Upper lobe of left lung (tissue), 6 donors: ENCODE results near the gene C2. TPM values are rescaled to one million over a fixed set of nuclear protein-coding genes. Genes with fewer than 3 reads are reported as not detected.

Experiments used
- ATAC-seq, 2 donors: fragments of 200-7000 bp; cut with Tn5 transposase; one replicate each; pipeline ENCODE4 v1.9.1; 2022; ENCODE audit warnings: mild to moderate bottlenecking in 2 of 2, moderate library complexity in 2 of 2; ENCODE audit not compliant: low FRiP score in 2 of 2
- DNase-seq, 2 donors: peaks; one replicate each; pipeline ENCODE4 v3.0.0-alpha.2; 2019 to 2020
- H3K27ac ChIP-seq, 4 donors: fragments of 200-600 bp; sonication (generic); one replicate each; pipeline ENCODE4 v1.5.1; 2016 to 2019
- H3K27me3 ChIP-seq, 4 donors: fragments of 200-600 bp; sonication (generic); one replicate each; pipeline ENCODE4 v1.5.1; 2017 to 2019
- H3K36me3 ChIP-seq, 4 donors: fragments of 200-600 bp; sonication (generic); one replicate each; pipeline ENCODE4 v1.5.1; 2016 to 2019
- H3K4me1 ChIP-seq, 4 donors: fragments of 200-600 bp; sonication (generic); one replicate each; pipeline ENCODE4 v1.5.1; 2018 to 2019
- H3K4me3 ChIP-seq, 4 donors: fragments of 200-600 bp; sonication (generic); one replicate each; pipeline ENCODE4 v1.5.1; 2017 to 2019; ENCODE audit warnings: mild to moderate bottlenecking in 2 of 4, moderate library complexity in 1 of 4
- H3K9me3 ChIP-seq, 4 donors: fragments of 200-600 bp; sonication (generic); one replicate each; pipeline ENCODE4 v1.5.1; 2018 to 2019
- CTCF ChIP-seq, 6 experiments: fragments of 450-650 bp in 4 of 6; fragments of 200-600 bp in 2 of 6; sonication (generic) in 2 of 6; IDR thresholded peaks; one replicate each; pipeline ENCODE4 v1.5.1; 2016 to 2019; ENCODE audit warnings: antibody characterized with exemption in 6 of 6
- EP300 ChIP-seq, 4 donors: sonication (generic); formaldehyde crosslinking; IDR thresholded peaks; one replicate each; pipeline ENCODE4 v1.5.1; 2017; ENCODE audit warnings: antibody characterized with exemption in 4 of 4, control low read depth in 2 of 4
- POLR2A ChIP-seq, 4 donors: fragments of 450-650 bp; IDR thresholded peaks; one replicate each; pipeline ENCODE4 v1.5.1; 2016 to 2017; ENCODE audit warnings: antibody characterized with exemption in 4 of 4, mild to moderate bottlenecking in 2 of 4
- POLR2AphosphoS5 ChIP-seq, 2 donors: sonication (generic); formaldehyde crosslinking; IDR thresholded peaks; one replicate each; pipeline ENCODE4 v1.5.1; 2017; ENCODE audit warnings: antibody characterized with exemption in 2 of 2
- WGBS, 2 donors: methylation state at CpG; one replicate each; pipeline ENCODE4 v1.1.5; 2017 to 2018; 5-methylcytosine and 5-hydroxymethylcytosine counted together
- total RNA-seq, 6 donors: library from RNA; depleted of rRNA in 4 of 6; stranded (reverse); fragments of >200 nt in 4 of 6; gene quantifications; one replicate each; pipeline versions ENCODE4 v1.1.0 to v1.2.1, GENCODE V29; 2016 to 2021
- donor health status: DM: no; HTN: no; CAD: no; lungs with moderate emphysema.
- donor health status: DM: no; HTN: yes; CAD: no; lungs with severe emphysema.

The C2 gene
- total RNA-seq, 6 donors from 2014 or later = 119 to 322 (median 233) TPM

DNA sequence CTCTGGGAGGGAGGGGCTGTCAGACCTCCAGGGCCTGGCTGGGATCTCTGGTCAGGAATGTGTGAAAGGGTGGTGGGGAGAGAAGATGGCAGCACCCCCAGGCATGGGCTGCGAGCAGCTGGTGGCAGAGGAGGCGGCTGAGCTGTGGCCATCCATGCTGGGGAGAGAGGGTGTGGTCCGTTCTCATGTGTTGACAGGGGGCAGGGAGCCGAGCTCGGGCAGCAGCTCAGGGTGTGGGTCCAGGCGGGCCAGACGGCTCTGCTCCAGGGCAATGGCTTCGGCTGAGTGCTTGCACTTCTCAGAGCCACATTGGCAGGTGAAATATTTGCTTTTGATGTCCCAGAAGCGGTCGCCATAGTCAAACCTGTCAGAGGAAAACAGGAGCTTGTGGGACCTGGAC lies 47.6 kb upstream of the C2 start:
- WGBS, 2 donors = 79 to 80% methylated on average over 3 to 10 of the region's 10 CpGs
- H3K27ac ChIP-seq = peak overlapping the region in 1 of 4 donors; percentile 78
- H3K9me3 ChIP-seq = no peaks in the 10 kb centered on the region
- no peak for ATAC-seq
- H3K4me3 ChIP-seq = no peak overlapping the region
- TF ChIP-seq POLR2A (IDR thresholded peaks at IDR 0.05) (no peak), EP300 (IDR thresholded peaks at IDR 0.05) (no peak), POLR2AphosphoS5 (IDR thresholded peaks at IDR 0.05) (no peak), CTCF (IDR thresholded peaks at IDR 0.05) (no peak)
- H3K27me3 ChIP-seq = no peaks in the 10 kb centered on the region
- H3K36me3 ChIP-seq = peaks cover 17 to 55% (median 52%) of the 10 kb centered on the region in 4 donors
- DNase-seq = no peak
- peaks cover 0 to 15% (median 10%) of the 10 kb centered on the region in 4 donors for H3K4me1 ChIP-seq

DNA sequence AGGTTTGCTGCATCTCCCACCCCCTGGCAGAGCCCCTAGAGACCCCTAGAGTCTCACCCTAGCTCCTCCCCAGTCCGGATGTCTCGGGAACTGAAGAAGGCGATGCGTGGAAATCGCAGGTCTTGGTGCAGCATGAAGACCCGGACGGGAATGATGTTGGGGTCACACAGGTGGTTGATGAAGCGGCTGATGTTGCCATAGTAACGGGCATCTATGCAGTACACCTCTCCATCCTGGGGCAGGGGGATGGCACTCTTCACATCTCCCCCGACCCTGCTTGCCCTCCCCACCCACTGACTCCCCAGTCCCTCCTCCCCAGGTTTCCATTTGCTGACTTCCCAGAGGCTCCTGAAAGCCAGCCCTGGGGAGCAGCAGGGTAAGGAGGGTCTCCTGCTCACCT lies 46.9 kb upstream of the C2 start:
- WGBS, 2 donors = 92 to 96% methylated on average over 8 to 10 of the region's 10 CpGs
- H3K9me3 ChIP-seq = no peaks in the 10 kb centered on the region
- DNase-seq = no peak
- H3K36me3 ChIP-seq = peaks cover 17 to 62% (median 56%) of the 10 kb centered on the region in 4 donors
- H3K4me1 ChIP-seq = peaks cover 0 to 15% (median 10%) of the 10 kb centered on the region in 4 donors
- H3K27ac ChIP-seq = no peak overlapping the region
- TF ChIP-seq POLR2A (IDR thresholded peaks at IDR 0.05) (no peak), EP300 (IDR thresholded peaks at IDR 0.05) (no peak), CTCF (IDR thresholded peaks at IDR 0.05) (no peak), POLR2AphosphoS5 (IDR thresholded peaks at IDR 0.05) (no peak)
- ATAC-seq = no peak
- no peak overlapping the region for H3K4me3 ChIP-seq
- H3K27me3 ChIP-seq = no peaks in the 10 kb centered on the region

GRCh38 chr6:31881136-31881859 lies 46.2 kb upstream of the C2 start:
- 86 to 91% methylated on average over 9 of the region's 9 CpGs for WGBS, 2 donors
- no peaks in the 10 kb centered on the region for H3K9me3 ChIP-seq
- peaks cover 18 to 68% (median 60%) of the 10 kb centered on the region in 4 donors for H3K36me3 ChIP-seq
- DNase-seq = no peak
- H3K4me3 ChIP-seq = no peak overlapping the region
- H3K4me1 ChIP-seq = peaks cover 0 to 15% (median 10%) of the 10 kb centered on the region in 4 donors
- no peak for ATAC-seq
- H3K27ac ChIP-seq = no peak overlapping the region
- no peaks in the 10 kb centered on the region for H3K27me3 ChIP-seq
- TF ChIP-seq POLR2AphosphoS5 (IDR thresholded peaks at IDR 0.05) (no peak), EP300 (IDR thresholded peaks at IDR 0.05) (no peak), POLR2A (IDR thresholded peaks at IDR 0.05) (no peak), CTCF (IDR thresholded peaks at IDR 0.05) (no peak)

GRCh38 chr6:31882344-31882743 lies 45.2 kb upstream of the C2 start:
- H3K27ac ChIP-seq = no peak overlapping the region
- peaks cover 29 to 79% (median 70%) of the 10 kb centered on the region in 4 donors for H3K36me3 ChIP-seq
- DNase-seq = no peak
- TF ChIP-seq CTCF (IDR thresholded peaks at IDR 0.05) (no peak), EP300 (IDR thresholded peaks at IDR 0.05) (no peak), POLR2AphosphoS5 (IDR thresholded peaks at IDR 0.05) (no peak), POLR2A (IDR thresholded peaks at IDR 0.05) (no peak)
- H3K27me3 ChIP-seq = no peaks in the 10 kb centered on the region
- no peak for ATAC-seq
- 92 to 98% methylated on average over 6 of the region's 6 CpGs for WGBS, 2 donors
- peaks cover 0 to 9% (median 5%) of the 10 kb centered on the region in 4 donors for H3K4me1 ChIP-seq
- no peak overlapping the region for H3K4me3 ChIP-seq
- H3K9me3 ChIP-seq = no peaks in the 10 kb centered on the region

- DNase-seq (no peak), ATAC-seq (no peak)
- TF ChIP-seq POLR2A (IDR thresholded peaks at IDR 0.05) (no peak), POLR2AphosphoS5 (IDR thresholded peaks at IDR 0.05) (no peak), CTCF (IDR thresholded peaks at IDR 0.05) (no peak), EP300 (IDR thresholded peaks at IDR 0.05) (no peak)
- peaks cover 0 to 7% (median under 1%) of the 10 kb centered on the region in 4 donors for H3K4me1 ChIP-seq
- no peak overlapping the region for H3K27ac ChIP-seq
- 83 to 93% methylated on average over 11 to 12 of the region's 12 CpGs for WGBS, 2 donors
- H3K4me3 ChIP-seq = no peak overlapping the region
- no peaks in the 10 kb centered on the region for H3K27me3 ChIP-seq
- H3K9me3 ChIP-seq = no peaks in the 10 kb centered on the region
- H3K36me3 ChIP-seq = peaks cover 35 to 92% (median 83%) of the 10 kb centered on the region in 4 donors
Observed at GRCh38 chr6:31883676-31884075, 43.8 kb upstream of the C2 start.
